MM.1S (cell line): ENCODE results near the gene GHRL.

Experiments used
- DNase-seq: peaks from one replicate; pipeline ENCODE4 v3.0.0-alpha.2; 2015
- H2AFZ ChIP-seq: fragments of 300-600 bp; sonication (generic); 2 replicates; pipeline ENCODE4 v1.6.0; 2016; ENCODE audit warnings: antibody characterized with exemption, low read length
- H3F3A ChIP-seq: fragments of 300-600 bp; sonication (generic); 2 replicates; pipeline ENCODE4 v1.6.1; 2016; ENCODE audit warnings: mild to moderate bottlenecking, antibody characterized with exemption, low read length, moderate library complexity, mixed read lengths; ENCODE audit not compliant: insufficient read depth
- H3K27ac ChIP-seq: fragments of 300-600 bp; sonication (generic); 2 replicates; pipeline ENCODE4 v1.5.1; 2016; ENCODE audit warnings: mild to moderate bottlenecking, low read length
- H3K27me3 ChIP-seq: fragments of 300-600 bp; sonication (generic); replicated peaks from 2 replicates; pipeline ENCODE4 v1.6.0; 2016; ENCODE audit warnings: low read length; ENCODE audit not compliant: insufficient read depth
- H3K36me3 ChIP-seq: fragments of 300-600 bp; sonication (generic); replicated peaks from 2 replicates; pipeline ENCODE4 v1.6.1; 2016; ENCODE audit warnings: mild to moderate bottlenecking, low read length, mixed read lengths; ENCODE audit not compliant: insufficient read depth
- H3K4me1 ChIP-seq: fragments of 300-600 bp; sonication (generic); 2 replicates; pipeline ENCODE4 v1.6.1; 2016; ENCODE audit warnings: low read length, mixed read lengths
- H3K4me2 ChIP-seq: fragments of 300-600 bp; sonication (generic); 2 replicates; pipeline ENCODE4 v1.6.0; 2016; ENCODE audit warnings: low read depth, low read length
- H3K4me3 ChIP-seq: fragments of 300-600 bp; sonication (generic); 2 replicates; pipeline ENCODE4 v1.5.1; 2016; ENCODE audit warnings: low read length, mixed read lengths
- H3K79me2 ChIP-seq: fragments of 300-600 bp; sonication (generic); 2 replicates; pipeline ENCODE4 v1.6.1; 2016; ENCODE audit warnings: mixed run types, low read length, mixed read lengths
- H3K9ac ChIP-seq: fragments of 300-600 bp; sonication (generic); 2 replicates; pipeline ENCODE4 v1.6.1; 2016; ENCODE audit warnings: low read length, mixed read lengths
- H3K9me2 ChIP-seq: fragments of 300-600 bp; sonication (generic); replicated peaks from 2 replicates; pipeline ENCODE4 v1.6.1; 2016; ENCODE audit warnings: mild to moderate bottlenecking, low read length, mixed read lengths; ENCODE audit not compliant: insufficient read depth
- H3K9me3 ChIP-seq: fragments of 300-600 bp; sonication (generic); replicated peaks from 2 replicates; pipeline ENCODE4 v1.6.1; 2016; ENCODE audit warnings: mild to moderate bottlenecking, low read length, mixed read lengths; ENCODE audit not compliant: insufficient read depth
- H4K20me1 ChIP-seq: fragments of 300-600 bp; sonication (generic); 2 replicates; pipeline ENCODE4 v1.6.1; 2016; ENCODE audit warnings: mild to moderate bottlenecking, low read length, moderate library complexity, mixed read lengths; ENCODE audit not compliant: insufficient read depth
- CTCF ChIP-seq: fragments of 300-600 bp; sonication (generic); IDR thresholded peaks from 2 replicates; pipeline ENCODE4 v1.5.1; 2016; ENCODE audit warnings: antibody characterized with exemption, low read length, mixed read lengths
- EZH2 ChIP-seq: fragments of 300-600 bp; sonication (generic); optimal IDR thresholded peaks from 2 replicates; pipeline ENCODE3; 2017; ENCODE audit warnings: low read depth, mild to moderate bottlenecking, antibody characterized with exemption, low read length, mixed read lengths
- EZH2phosphoT487 ChIP-seq: fragments of 300-600 bp; sonication (generic); IDR thresholded peaks from 2 replicates; pipeline ENCODE4 v1.6.1; 2018; ENCODE audit warnings: antibody characterized with exemption, low read length

Gene GHRL

GRCh38 chr3:10280571-10280970, 12.2 kb downstream of the GHRL start:
- H3K4me1 ChIP-seq, result no peaks in the 10 kb centered on the region
- TF ChIP-seq EZH2phosphoT487, result no peak
- no peaks in the 10 kb centered on the region; the same call in 1 of the 2 replicates for H3K36me3 ChIP-seq
- H3K79me2 ChIP-seq, result peaks cover 18% of the 10 kb centered on the region
- H3K9ac ChIP-seq, result no peak overlapping the region
- H3K9me3 ChIP-seq, result no peaks in the 10 kb centered on the region
- H3K27ac ChIP-seq, result no peak overlapping the region
- H3K4me2 ChIP-seq, result no peak overlapping the region
- H4K20me1 ChIP-seq, result no peaks in the 10 kb centered on the region
- H3K9me2 ChIP-seq, result no peaks in the 10 kb centered on the region
- no peak overlapping the region for H3K4me3 ChIP-seq
- no peak overlapping the region for H2AFZ ChIP-seq
- no peaks in the 10 kb centered on the region for H3K27me3 ChIP-seq
- DNase-seq, result no peak
- no peaks in the 10 kb centered on the region for H3F3A ChIP-seq

- Histone ChIP-seq H3K36me3 (no peaks in the 10 kb centered on the region; the same call in 1 of the 2 replicates), H3K27me3 (no peaks in the 10 kb centered on the region), H3K9ac (no peak overlapping the region), H3K4me3 (no peak overlapping the region), H3K79me2 (peaks cover 22% of the 10 kb centered on the region), H2AFZ (no peak overlapping the region), H3K27ac (no peak overlapping the region), H3K4me1 (no peaks in the 10 kb centered on the region), H3K9me3 (no peaks in the 10 kb centered on the region), H3K9me2 (no peaks in the 10 kb centered on the region), H4K20me1 (no peaks in the 10 kb centered on the region), H3F3A (no peaks in the 10 kb centered on the region), H3K4me2 (no peak overlapping the region)
- no peak for DNase-seq
- TF ChIP-seq EZH2phosphoT487 (no peak), EZH2 (no peak), CTCF (no peak)
Observed at GRCh38 chr3:10280177-10280529, 12.6 kb downstream of the GHRL start.

- Histone ChIP-seq H3K4me1 (peaks cover 2% of the 10 kb centered on the region; the same call in 1 of the 2 replicates), H2AFZ (no peak overlapping the region), H3F3A (peaks cover under 1% of the 10 kb centered on the region; the same call in 1 of the 2 replicates), H3K9me3 (no peaks in the 10 kb centered on the region), H3K9ac (no peak overlapping the region), H3K27me3 (no peaks in the 10 kb centered on the region), H3K4me2 (no peak overlapping the region), H4K20me1 (no peaks in the 10 kb centered on the region), H3K27ac (no peak overlapping the region), H3K36me3 (no peaks in the 10 kb centered on the region; the same call in 1 of the 2 replicates), H3K9me2 (no peaks in the 10 kb centered on the region), H3K4me3 (no peak overlapping the region), H3K79me2 (peaks cover 27% of the 10 kb centered on the region)
- TF ChIP-seq CTCF, result no peak
- no peak for TF ChIP-seq EZH2
- no peak for TF ChIP-seq EZH2phosphoT487
- no peak for DNase-seq
Observed at GRCh38 chr3:10279384-10280176, 13.2 kb downstream of the GHRL start.

GRCh38 chr3:10278501-10278900, 14.2 kb downstream of the GHRL start:
- Histone ChIP-seq H2AFZ (no peak overlapping the region), H4K20me1 (peaks cover 7% of the 10 kb centered on the region; the same call in 1 of the 2 replicates), H3K4me3 (no peak overlapping the region), H3K9me2 (no peaks in the 10 kb centered on the region), H3K9me3 (no peaks in the 10 kb centered on the region), H3K27ac (no peak overlapping the region), H3K9ac (no peak overlapping the region), H3K27me3 (no peaks in the 10 kb centered on the region), H3K4me2 (no peak overlapping the region), H3K4me1 (peaks cover 13% of the 10 kb centered on the region), H3K79me2 (peaks cover 38% of the 10 kb centered on the region), H3K36me3 (no peaks in the 10 kb centered on the region; the same call in 1 of the 2 replicates), H3F3A (peaks cover 7% of the 10 kb centered on the region)
- no peak for TF ChIP-seq CTCF
- TF ChIP-seq EZH2phosphoT487, result no peak
- no peak for TF ChIP-seq EZH2
- DNase-seq, result no peak
